Heart right ventricle (tissue), 16 donors: Measurements from ENCODE around the gene POU3F3. TPM values are rescaled to one million over a fixed set of nuclear protein-coding genes. Genes with fewer than 3 reads are reported as not detected.

ENCODE experiments used
- ATAC-seq, 8 donors: fragments of 200-7000 bp; cut with Tn5 transposase; one replicate each; pipeline ENCODE4 v1.9.1; 2020; ENCODE audit warnings: mild to moderate bottlenecking in 8 of 8, moderate library complexity in 8 of 8, moderate number of reproducible peaks in 1 of 8
- DNase-seq, 2 donors: peaks; one replicate each; pipeline ENCODE4 v3.0.0-alpha.2; 2020
- H3K27ac ChIP-seq, 10 donors: fragments of 200-600 bp; sonication (generic) in 2 of 10; one replicate each; pipeline versions ENCODE4 v1.5.0 to v1.8.0; 2020 to 2022; ENCODE audit warnings: mild to moderate bottlenecking in 3 of 10
- H3K27me3 ChIP-seq, 7 donors: fragments of 200-600 bp; one replicate each; pipeline ENCODE4 v1.8.0; 2021 to 2022; ENCODE audit warnings: mild to moderate bottlenecking in 2 of 7
- H3K36me3 ChIP-seq, 9 donors: fragments of 200-600 bp; sonication (generic) in 1 of 9; one replicate each; pipeline versions ENCODE4 v1.5.0 to v1.8.0; 2020 to 2022; ENCODE audit warnings: mild to moderate bottlenecking in 2 of 9
- H3K4me1 ChIP-seq, 9 donors: fragments of 200-600 bp; sonication (generic) in 1 of 9; one replicate each; pipeline versions ENCODE4 v1.5.0 to v1.8.0; 2020 to 2022; ENCODE audit warnings: mild to moderate bottlenecking in 4 of 9
- H3K4me3 ChIP-seq, 10 donors: fragments of 200-600 bp; sonication (generic) in 2 of 10; one replicate each; pipeline versions ENCODE4 v1.5.0 to v1.8.0; 2020 to 2022; ENCODE audit warnings: mild to moderate bottlenecking in 7 of 10, moderate library complexity in 2 of 10
- H3K9me3 ChIP-seq, 11 donors: fragments of 200-600 bp in 10 of 11; sonication (generic) in 2 of 11; one replicate each; pipeline versions ENCODE4 v1.5.0 to v1.8.0; 2013 to 2022; ENCODE audit warnings: mild to moderate bottlenecking in 2 of 11, control low read depth in 1 of 11, moderate library complexity in 1 of 11
- CTCF ChIP-seq, 9 donors: fragments of 200-600 bp; sonication (generic) in 2 of 9; IDR thresholded peaks; one replicate each; pipeline versions ENCODE4 v1.5.0 to v1.8.0; 2021 to 2022; ENCODE audit warnings: antibody characterized with exemption in 9 of 9, mild to moderate bottlenecking in 5 of 9, moderate library complexity in 1 of 9
- WGBS, 2 donors: extraction: QIAGEN DNeasy Blood & Tissue Kit; methylation state at CpG; one replicate each; pipeline ENCODE4 v1.1.7; 2013; ENCODE audit warnings: inconsistent platforms in 1 of 2; 5-methylcytosine and 5-hydroxymethylcytosine counted together
- intact Hi-C, 10 donors: fragments of 100-400 bp; cut with DNase I; formaldehyde crosslinking; loops; one replicate each; pipeline versions ENCODE4 v1.11.1 to v1.14.2; 2022
- polyA plus RNA-seq, 2 donors: library from polyadenylated mRNA; stranded (reverse); fragments of 200-250 nt; gene quantifications; one replicate each; pipeline ENCODE4 v1.2.3, GENCODE V29; 2013
- total RNA-seq, 10 donors: library from RNA; stranded (reverse); fragmentation: NEBNext Ultra II Directional in 3 of 10; extraction: Animal tissue kit (Norgen Biotek cat#: 25700) in 3 of 10; gene quantifications; one replicate each; pipeline versions ENCODE4 v1.2.1 to v1.2.4, GENCODE V29; 2021 to 2023
- donor health status: Arrhythmogenic right ventricular cardiomyopathy.
- donor health status: ischemic (EF 13 %, LVEDD 7.1; RV severe dilation, severe dysfunction).
- donor health status: healthy with polysubstance abuse.
- donor health status: DM: no; HTN: yes; CAD: no.
- donor health status: DM: no; HTN: no; CAD: no.
- donor health status: ischemic (EF 25% LVEDD 6.9; RV normal size, moderate dysfunction).
- donor health status: ischemic (EF 25% LVEDD 5.7; RV mildly dilated, moderate dysfunction).
- donor health status: healthy.
- donor health status: DM: yes; HTN: yes; CAD: no.
- donor health status: Ischemic cardiomyopathy.
- donor health status: ischemic (EF 35%, LVEDD 5.7; RV mildly dilated, moderate dysfunction).
- donor health status: nonischemic (EF 11% LVEDD 7.7; RV severe dilation, severe dysfunction).
- donor health status: DM: yes; HTN: yes; CAD: no.
- donor health status: PGD.
- donor health status: ischemic (EF 29% LVEDD 5.4; RV normal size, mild dysfunction).
- donor health status: nonischemic (EF 23%, LVEDD 6.1; RV moderate dilation, normal function).

The POU3F3 gene
- total and polyA plus RNA-seq, 12 donors, result 0.04 to 0.61 (median 0.12) TPM; not detected in 5

DNA sequence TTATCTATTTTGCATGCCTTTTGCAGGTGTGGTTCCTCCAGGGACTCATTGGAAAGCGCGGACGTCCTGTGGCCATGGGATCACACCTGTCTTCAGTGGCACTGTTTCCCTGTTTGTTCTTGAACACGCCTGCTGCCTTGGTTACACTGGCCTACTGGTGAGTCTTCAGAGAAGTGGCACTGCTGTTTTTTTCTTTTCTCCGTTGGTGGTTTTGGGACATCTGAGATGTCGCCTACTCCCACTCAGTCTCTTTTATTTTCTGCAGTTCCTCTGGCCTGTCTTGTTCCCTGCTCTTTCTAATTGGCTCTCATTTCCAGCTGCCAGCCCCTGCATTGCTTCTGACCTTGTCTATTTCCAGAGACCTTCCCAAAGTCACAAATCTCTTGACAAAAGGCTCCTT lies 35.7 kb upstream of the POU3F3 start:
- ATAC-seq (no peak), DNase-seq (no peak)
- H3K9me3 ChIP-seq, result no peaks in the 10 kb centered on the region
- intact Hi-C loops, result no loop called here
- no peak for TF ChIP-seq CTCF (IDR thresholded peaks at IDR 0.05)
- H3K27me3 ChIP-seq, result peaks cover 0 to 19% (median 11%) of the 10 kb centered on the region in 7 donors
- 77 to 80% methylated on average over 6 of the region's 6 CpGs for WGBS, 2 donors
- H3K36me3 ChIP-seq, result no peaks in the 10 kb centered on the region
- no peaks in the 10 kb centered on the region for H3K4me1 ChIP-seq
- no peak overlapping the region for H3K27ac ChIP-seq
- no peak overlapping the region for H3K4me3 ChIP-seq

DNA sequence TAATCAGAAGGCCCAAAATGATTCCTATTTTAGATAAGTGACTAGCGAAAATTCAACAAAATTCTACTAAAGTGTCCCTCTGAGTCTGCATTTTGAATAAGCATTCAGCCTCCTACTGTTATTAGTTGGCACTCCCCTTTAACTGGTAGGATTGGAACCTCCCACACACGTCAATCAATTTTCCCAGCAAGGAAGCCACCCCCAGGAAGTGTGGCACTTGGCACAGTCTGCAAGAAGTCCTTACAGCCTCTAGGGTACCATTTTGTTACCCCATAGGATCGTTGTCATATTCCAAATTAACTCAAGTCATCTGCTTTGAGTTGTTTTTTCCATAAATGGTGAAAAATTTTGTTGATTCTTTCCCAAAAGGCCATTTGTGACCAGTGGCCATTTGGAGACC lies 33.8 kb upstream of the POU3F3 start:
- Histone ChIP-seq H3K27ac (no peak overlapping the region), H3K4me1 (no peaks in the 10 kb centered on the region), H3K27me3 (peaks cover 0 to 19% (median 11%) of the 10 kb centered on the region in 7 donors), H3K36me3 (no peaks in the 10 kb centered on the region), H3K9me3 (no peaks in the 10 kb centered on the region), H3K4me3 (no peak overlapping the region)
- no peak for TF ChIP-seq CTCF (IDR thresholded peaks at IDR 0.05)
- intact Hi-C loops, result no loop called here
- 64 to 71% methylated on average over 3 of the region's 3 CpGs for WGBS, 2 donors
- DNase-seq (no peak), ATAC-seq (no peak)

DNA sequence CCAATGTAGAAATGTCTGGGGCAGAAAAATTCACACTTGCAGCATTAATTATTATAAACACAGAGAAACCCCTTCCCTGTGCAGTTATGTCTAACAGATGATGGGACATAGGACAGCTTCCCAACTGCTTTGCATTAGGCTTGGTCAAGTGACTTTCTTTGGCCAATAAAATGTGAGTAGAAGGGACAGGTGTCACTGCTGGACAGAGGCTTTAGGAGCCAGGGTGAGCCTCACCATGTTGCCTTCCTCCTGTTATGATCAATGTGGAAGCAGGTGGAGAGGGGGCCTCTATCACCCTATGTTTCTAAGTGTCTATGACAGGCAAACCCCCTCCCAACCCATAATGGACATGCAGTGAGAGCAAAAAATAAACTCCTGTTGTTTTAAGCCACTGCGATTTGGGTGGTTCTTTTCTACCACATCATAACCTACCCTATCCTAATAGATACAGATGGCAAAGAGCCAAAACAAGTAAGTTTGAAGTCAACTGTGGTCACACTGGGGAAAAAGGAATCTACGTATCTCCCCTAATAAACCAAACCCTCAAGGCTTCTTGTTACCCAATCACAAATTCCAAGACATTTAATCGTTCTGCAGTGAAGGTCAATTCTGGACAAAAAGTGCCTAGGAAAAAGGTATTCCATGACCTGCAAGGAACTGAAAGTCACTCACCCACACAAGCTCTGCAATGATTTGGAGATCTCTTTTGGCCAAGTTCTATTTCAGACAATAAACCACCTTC lies 28.6 kb upstream of the POU3F3 start:
- H3K27ac ChIP-seq, result no peak overlapping the region
- 66% methylated on average over 3 of the region's 3 CpGs for WGBS, 2 donors
- H3K4me3 ChIP-seq, result no peak overlapping the region
- H3K9me3 ChIP-seq, result no peaks in the 10 kb centered on the region
- intact Hi-C loops, result no loop called here
- no peak for TF ChIP-seq CTCF (IDR thresholded peaks at IDR 0.05)
- ATAC-seq (no peak), DNase-seq (no peak)
- no peaks in the 10 kb centered on the region for H3K36me3 ChIP-seq
- H3K4me1 ChIP-seq, result no peaks in the 10 kb centered on the region
- H3K27me3 ChIP-seq, result peaks cover 0 to 20% (median 8%) of the 10 kb centered on the region in 7 donors

- Histone ChIP-seq H3K4me1 (no peaks in the 10 kb centered on the region), H3K4me3 (no peak overlapping the region), H3K27me3 (peaks cover 0 to 20% (median 7%) of the 10 kb centered on the region in 7 donors), H3K36me3 (no peaks in the 10 kb centered on the region), H3K27ac (no peak overlapping the region), H3K9me3 (no peaks in the 10 kb centered on the region)
- no peak for TF ChIP-seq CTCF (IDR thresholded peaks at IDR 0.05)
- ATAC-seq (no peak), DNase-seq (no peak)
- intact Hi-C loops, result no loop called here
- WGBS, 2 donors, result 50 to 59% methylated on average over 2 of the region's 2 CpGs
These were observed 27.9 kb upstream of the POU3F3 start for GRCh38 chr2:104826016-104826415.
